ENCODE measurements around the gene CLEC10A.
"Not testable (repeated sequence)": the region's sequence is repeated elsewhere in the genome, so short reads cannot be mapped to it uniquely, and the experiment has no call there.

The CLEC10A gene

GRCh38 chr17:7079581-7080455 is at the start of gene CLEC10A:
Gene CLEC10A, minus strand, starts transcription at chr17:7080251. Its CDS starts 1,439 bp downstream, at chr17:7078812.
- Mint-ChIP-seq H3K27ac (no peak within 1 kb of the TSS), H3K27me3 (peaks cover 6% of the 10 kb centered on the region), H3K4me1 (ENCODE audit: low read depth) (peaks cover 33% of the 10 kb centered on the region), H3K36me3 (ENCODE audit: low read depth) (no peaks in the 10 kb centered on the region), H3K9me3 (no peaks in the 10 kb centered on the region), H3K4me3 (no peak within 1 kb of the TSS)
- DNase-seq: no peak

GRCh38 chr17:7129311-7129710 is 49.3 kb upstream of the CLEC10A start:
- H3K36me3 Mint-ChIP-seq (ENCODE audit: low read depth): no peaks in the 10 kb centered on the region
- DNase-seq: no peak
- no peaks in the 10 kb centered on the region for H3K9me3 Mint-ChIP-seq
- H3K4me3 Mint-ChIP-seq: no peak overlapping the region
- peaks cover 25% of the 10 kb centered on the region for H3K4me1 Mint-ChIP-seq (ENCODE audit: low read depth)
- no peak overlapping the region for H3K27ac Mint-ChIP-seq
- H3K27me3 Mint-ChIP-seq: no peaks in the 10 kb centered on the region

- Mint-ChIP-seq H3K27ac (no peak overlapping the region), H3K4me3 (no peak overlapping the region), H3K27me3 (peaks cover 5% of the 10 kb centered on the region), H3K36me3 (ENCODE audit: low read depth) (no peaks in the 10 kb centered on the region), H3K4me1 (ENCODE audit: low read depth) (peaks cover 16% of the 10 kb centered on the region), H3K9me3 (no peaks in the 10 kb centered on the region)
- no peak for DNase-seq
Observed at GRCh38 chr17:7128160-7128559, 48.1 kb upstream of the CLEC10A start.

GRCh38 chr17:7127501-7127900 is 47.5 kb upstream of the CLEC10A start:
- not testable (repeated sequence) for DNase-seq; H3K4me3 Mint-ChIP-seq; H3K27me3 Mint-ChIP-seq; H3K9me3 Mint-ChIP-seq; H3K27ac Mint-ChIP-seq; H3K36me3 Mint-ChIP-seq (ENCODE audit: low read depth)
- peaks cover 11% of the 10 kb centered on the region for H3K4me1 Mint-ChIP-seq (ENCODE audit: low read depth)

- H3K36me3 Mint-ChIP-seq (ENCODE audit: low read depth); H3K27ac Mint-ChIP-seq; H3K4me1 Mint-ChIP-seq (ENCODE audit: low read depth); DNase-seq; H3K9me3 Mint-ChIP-seq; H3K4me3 Mint-ChIP-seq: not testable (repeated sequence)
- peaks cover 14% of the 10 kb centered on the region for H3K27me3 Mint-ChIP-seq
Observed at GRCh38 chr17:7126386-7126785, 46.3 kb upstream of the CLEC10A start.

GRCh38 chr17:7124923-7125322 is 44.9 kb upstream of the CLEC10A start:
- no peak for DNase-seq
- Mint-ChIP-seq H3K4me3 (no peak overlapping the region), H3K36me3 (ENCODE audit: low read depth) (no peaks in the 10 kb centered on the region)

GRCh38 chr17:7123844-7124243 is 43.8 kb upstream of the CLEC10A start:
- Mint-ChIP-seq H3K4me3 (no peak overlapping the region), H3K36me3 (ENCODE audit: low read depth) (no peaks in the 10 kb centered on the region), H3K4me1 (ENCODE audit: low read depth) (no peaks in the 10 kb centered on the region), H3K9me3 (no peaks in the 10 kb centered on the region), H3K27ac (no peak overlapping the region), H3K27me3 (peaks cover 35% of the 10 kb centered on the region)
- DNase-seq: no peak

More at GRCh38 chr17:7124923-7125322, 44.9 kb upstream of the CLEC10A start:
- H3K9me3 Mint-ChIP-seq: no peaks in the 10 kb centered on the region
- no peak overlapping the region for H3K27ac Mint-ChIP-seq
- H3K27me3 Mint-ChIP-seq: peaks cover 28% of the 10 kb centered on the region
- H3K4me1 Mint-ChIP-seq (ENCODE audit: low read depth): no peaks in the 10 kb centered on the region

GRCh38 chr17:7122381-7122780 is 42.3 kb upstream of the CLEC10A start:
- Mint-ChIP-seq H3K27me3 (peaks cover 35% of the 10 kb centered on the region), H3K36me3 (ENCODE audit: low read depth) (no peaks in the 10 kb centered on the region), H3K9me3 (no peaks in the 10 kb centered on the region), H3K27ac (no peak overlapping the region), H3K4me1 (ENCODE audit: low read depth) (no peaks in the 10 kb centered on the region), H3K4me3 (no peak overlapping the region)
- no peak for DNase-seq

GRCh38 chr17:7120635-7121034 is 40.6 kb upstream of the CLEC10A start:
- H3K27me3 Mint-ChIP-seq: peaks cover 35% of the 10 kb centered on the region
- not testable (repeated sequence) for H3K36me3 Mint-ChIP-seq (ENCODE audit: low read depth); H3K4me1 Mint-ChIP-seq (ENCODE audit: low read depth); H3K27ac Mint-ChIP-seq; H3K4me3 Mint-ChIP-seq; DNase-seq; H3K9me3 Mint-ChIP-seq

- DNase-seq: no peak
- Mint-ChIP-seq H3K27me3 (peaks cover 35% of the 10 kb centered on the region), H3K36me3 (ENCODE audit: low read depth) (no peaks in the 10 kb centered on the region), H3K27ac (no peak overlapping the region), H3K9me3 (no peaks in the 10 kb centered on the region), H3K4me1 (ENCODE audit: low read depth) (no peaks in the 10 kb centered on the region), H3K4me3 (no peak overlapping the region)
Observed at GRCh38 chr17:7120123-7120522, 40.1 kb upstream of the CLEC10A start.

GRCh38 chr17:7119314-7119713 is 39.3 kb upstream of the CLEC10A start:
- DNase-seq: no peak
- Mint-ChIP-seq H3K4me1 (ENCODE audit: low read depth) (no peaks in the 10 kb centered on the region), H3K27ac (no peak overlapping the region), H3K9me3 (no peaks in the 10 kb centered on the region), H3K4me3 (no peak overlapping the region), H3K27me3 (peaks cover 35% of the 10 kb centered on the region), H3K36me3 (ENCODE audit: low read depth) (no peaks in the 10 kb centered on the region)

GRCh38 chr17:7114875-7115614 is 35.0 kb upstream of the CLEC10A start:
- Mint-ChIP-seq H3K4me1 (ENCODE audit: low read depth) (no peaks in the 10 kb centered on the region), H3K27ac (no peak overlapping the region), H3K36me3 (ENCODE audit: low read depth) (no peaks in the 10 kb centered on the region), H3K9me3 (no peaks in the 10 kb centered on the region), H3K4me3 (no peak overlapping the region), H3K27me3 (peaks cover 8% of the 10 kb centered on the region)
- DNase-seq: no peak

GRCh38 chr17:7114241-7114874 is 34.3 kb upstream of the CLEC10A start, which contains the start of gene ASGR2:
Gene ASGR2, minus strand, starts transcription at chr17:7114822. Its CDS starts 582 bp downstream, at chr17:7114240.
- Mint-ChIP-seq H3K36me3 (ENCODE audit: low read depth) (no peaks in the 10 kb centered on the region), H3K4me3 (no peak within 1 kb of the TSS), H3K9me3 (no peaks in the 10 kb centered on the region), H3K4me1 (ENCODE audit: low read depth) (peaks cover 6% of the 10 kb centered on the region), H3K27me3 (peaks cover under 1% of the 10 kb centered on the region), H3K27ac (no peak within 1 kb of the TSS)
- peak; percentile 16 for DNase-seq

GRCh38 chr17:7113273-7114071 is 33.4 kb upstream of the CLEC10A start:
- no peak overlapping the region for H3K27ac Mint-ChIP-seq
- no peaks in the 10 kb centered on the region for H3K9me3 Mint-ChIP-seq
- no peak overlapping the region for H3K4me3 Mint-ChIP-seq
- peaks cover 8% of the 10 kb centered on the region for H3K4me1 Mint-ChIP-seq (ENCODE audit: low read depth)
- H3K27me3 Mint-ChIP-seq: no peaks in the 10 kb centered on the region
- H3K36me3 Mint-ChIP-seq (ENCODE audit: low read depth): no peaks in the 10 kb centered on the region
- no peak for DNase-seq
